NCI-H526 (cell line): Measurements from ENCODE around the gene SPAG9.
A peak's percentile ranks its signal among the peaks of the same experiment; 100 is the strongest.
"Not testable (repeated sequence)": the region's sequence is repeated elsewhere in the genome, so short reads cannot be mapped to it uniquely, and the experiment has no call there.

Experiments used
- DNase-seq, 2 experiments: peaks; one replicate each; lab custom pipeline; 2025; lab: John Stamatoyannopoulos, UW

SPAG9 gene

GRCh38 chr17:50954641-50955121 is 166.0 kb downstream of the SPAG9 start:
- no peak for DNase-seq

DNA sequence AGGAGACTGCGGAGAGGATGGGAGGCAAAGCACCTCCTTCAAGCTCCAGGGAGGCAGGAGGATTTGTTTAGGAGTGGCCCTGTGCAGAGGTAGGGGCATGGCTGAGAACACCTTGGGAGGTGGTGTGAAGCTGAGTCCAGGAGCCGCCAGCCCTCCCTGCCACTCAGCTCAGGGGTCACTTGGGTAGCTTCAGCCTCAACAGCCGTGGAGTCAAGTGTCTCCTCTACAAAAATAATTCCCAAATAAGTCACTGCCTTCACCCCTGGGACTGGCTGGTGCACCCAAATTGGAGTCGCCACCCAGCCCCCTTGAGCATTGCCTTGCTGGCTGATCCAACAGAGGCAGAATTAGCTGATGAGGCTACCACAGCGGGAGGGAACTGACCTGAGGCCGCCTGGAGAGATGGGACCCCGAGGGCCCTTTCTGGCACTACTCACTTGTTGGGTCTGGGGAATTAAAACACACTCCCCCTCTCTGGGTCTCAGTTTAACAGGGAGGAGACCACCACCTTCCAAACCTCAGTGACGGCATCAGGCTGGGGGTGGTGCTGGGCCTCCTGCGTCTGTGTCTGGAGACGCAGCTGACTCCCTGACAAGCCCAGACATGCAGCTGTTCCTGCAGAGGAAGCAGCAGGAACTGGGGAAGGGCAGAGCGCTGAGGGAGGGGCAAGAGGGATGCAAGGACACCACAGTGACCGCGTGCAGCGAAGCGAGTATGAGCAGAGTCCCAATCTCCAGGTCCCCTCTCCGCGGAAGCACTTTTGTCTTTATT is 166.7 kb downstream of the SPAG9 start:
- DNase-seq, result peak; percentile 90 to 91

DNA sequence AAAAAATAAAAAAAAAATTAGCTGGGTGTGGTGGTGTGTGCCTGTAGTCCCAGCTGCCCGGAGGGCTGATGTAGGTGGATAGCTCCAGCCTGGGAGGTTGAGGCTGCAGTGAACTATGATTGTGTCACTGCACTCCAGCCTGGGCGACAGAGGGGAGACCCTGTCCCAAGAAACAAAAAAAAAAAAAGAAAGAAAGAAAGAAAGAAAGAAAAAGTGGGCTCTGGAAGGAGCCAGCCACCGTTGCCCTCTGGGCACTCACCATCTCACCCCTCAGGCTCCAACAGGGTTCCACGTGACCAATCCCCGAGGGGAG is 167.2 kb downstream of the SPAG9 start:
- DNase-seq, result no peak

DNA sequence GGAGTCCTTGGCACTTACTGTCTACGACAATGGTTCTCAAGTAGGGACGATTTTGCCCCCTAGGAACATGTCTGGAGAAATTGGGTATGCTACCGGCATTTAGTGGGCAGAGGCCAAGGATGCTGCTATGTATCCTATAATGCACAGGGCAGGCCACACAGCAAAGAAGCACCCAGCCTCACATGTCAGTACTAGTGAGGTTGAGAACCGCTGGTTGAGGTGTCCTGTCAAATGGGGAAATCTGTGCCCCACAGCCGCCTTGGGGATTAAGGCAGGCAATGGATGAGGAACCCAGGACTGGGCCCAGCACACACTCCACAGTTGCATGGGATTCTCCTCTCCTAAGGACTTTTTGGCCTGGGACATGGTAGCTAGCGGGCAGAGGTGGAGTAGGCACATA is 167.8 kb downstream of the SPAG9 start:
- DNase-seq, result no peak

GRCh38 chr17:50952013-50952412 is 168.7 kb downstream of the SPAG9 start:
- DNase-seq, result no peak

DNA sequence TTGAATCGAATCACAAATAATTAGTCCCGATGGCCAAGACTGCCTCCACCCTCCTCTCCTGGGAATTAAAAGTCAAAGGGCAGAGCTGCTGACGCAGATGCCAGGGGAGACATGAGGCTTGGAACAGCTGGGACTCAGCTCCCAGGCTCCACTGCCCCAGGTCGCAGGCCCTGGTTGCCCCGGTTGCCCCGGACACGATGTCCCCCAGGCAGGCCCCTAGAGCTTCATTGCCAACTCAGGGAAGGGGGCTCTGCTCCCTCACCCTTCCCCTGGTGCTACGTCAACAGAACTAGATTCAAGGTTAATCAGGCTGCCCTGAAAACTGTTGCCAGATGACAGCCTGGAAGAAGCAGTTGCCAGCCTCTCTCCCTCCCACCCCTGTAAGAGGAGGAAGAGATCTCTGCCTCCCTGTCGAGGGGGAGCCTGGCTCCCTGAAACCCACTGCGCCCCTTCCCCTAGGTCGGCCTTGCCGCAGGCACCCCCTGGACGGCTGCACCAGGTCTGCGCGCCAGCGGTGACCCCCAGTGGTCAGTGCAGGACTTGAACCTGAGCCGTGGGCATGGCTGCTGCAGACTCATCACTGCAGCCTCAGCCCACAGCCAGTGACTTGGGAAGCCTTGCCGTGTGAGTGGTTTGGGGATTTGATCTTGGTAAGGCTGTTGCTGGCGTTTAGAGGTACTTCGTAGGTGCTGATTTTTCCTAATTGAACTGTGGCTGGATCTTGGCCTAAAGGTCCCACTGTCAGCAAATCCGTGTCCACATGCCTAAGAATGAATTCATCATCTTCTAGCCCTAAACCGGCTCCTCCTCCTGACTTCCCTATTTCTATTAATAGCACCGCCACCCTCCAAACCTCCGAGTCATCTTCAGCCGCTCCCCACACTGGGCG is 170.4 kb downstream of the SPAG9 start:
- DNase-seq, result peak; percentile 71 to 87

DNA sequence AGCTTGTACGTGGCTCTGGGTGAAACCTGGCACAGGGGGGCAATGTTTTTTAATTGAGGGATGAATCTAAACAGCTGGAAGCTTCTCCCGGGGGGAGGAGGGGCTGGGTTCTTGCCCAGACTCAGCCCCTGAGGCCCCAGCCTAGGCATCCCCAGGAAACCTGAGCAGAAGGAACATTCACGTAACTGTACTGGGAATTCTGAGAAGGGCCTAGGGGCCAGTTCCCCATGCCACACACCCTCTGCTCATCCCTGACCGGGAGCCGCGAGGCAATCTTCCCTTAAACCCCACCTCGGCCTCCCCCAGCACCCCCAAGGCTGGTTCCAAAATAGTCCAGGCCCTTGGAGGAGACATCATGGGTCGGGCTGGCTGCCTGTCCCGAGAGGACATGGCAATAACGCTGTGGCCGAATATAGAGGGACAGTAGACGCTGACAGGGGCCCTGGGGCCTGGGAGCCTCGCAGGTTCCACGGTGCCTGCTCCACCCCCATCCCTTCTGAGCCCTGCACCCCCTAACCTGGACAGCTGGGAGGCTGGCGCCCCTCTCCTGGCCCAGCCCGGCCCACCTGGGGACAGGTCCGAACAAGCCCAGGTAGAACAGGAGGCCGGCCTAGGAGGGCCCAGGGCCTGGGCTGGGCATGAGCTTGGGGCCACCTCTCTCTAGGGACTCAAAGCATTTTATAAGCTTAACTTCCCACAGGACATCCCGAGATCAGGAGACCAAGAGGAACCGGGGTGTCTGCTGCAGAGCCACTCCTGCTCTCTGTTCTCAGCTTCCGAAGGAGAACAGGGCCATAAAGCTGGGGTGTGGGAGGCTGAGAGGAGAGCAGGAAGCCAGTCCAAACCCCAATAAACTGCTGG is 171.3 kb downstream of the SPAG9 start:
- DNase-seq, result peak in 1 of 2 experiments; percentile 57

GRCh38 chr17:50948711-50949110 is 172.0 kb downstream of the SPAG9 start:
- no peak for DNase-seq

GRCh38 chr17:50947782-50948543 is 172.7 kb downstream of the SPAG9 start:
- DNase-seq, result peak in 1 of 2 experiments; percentile 53

DNA sequence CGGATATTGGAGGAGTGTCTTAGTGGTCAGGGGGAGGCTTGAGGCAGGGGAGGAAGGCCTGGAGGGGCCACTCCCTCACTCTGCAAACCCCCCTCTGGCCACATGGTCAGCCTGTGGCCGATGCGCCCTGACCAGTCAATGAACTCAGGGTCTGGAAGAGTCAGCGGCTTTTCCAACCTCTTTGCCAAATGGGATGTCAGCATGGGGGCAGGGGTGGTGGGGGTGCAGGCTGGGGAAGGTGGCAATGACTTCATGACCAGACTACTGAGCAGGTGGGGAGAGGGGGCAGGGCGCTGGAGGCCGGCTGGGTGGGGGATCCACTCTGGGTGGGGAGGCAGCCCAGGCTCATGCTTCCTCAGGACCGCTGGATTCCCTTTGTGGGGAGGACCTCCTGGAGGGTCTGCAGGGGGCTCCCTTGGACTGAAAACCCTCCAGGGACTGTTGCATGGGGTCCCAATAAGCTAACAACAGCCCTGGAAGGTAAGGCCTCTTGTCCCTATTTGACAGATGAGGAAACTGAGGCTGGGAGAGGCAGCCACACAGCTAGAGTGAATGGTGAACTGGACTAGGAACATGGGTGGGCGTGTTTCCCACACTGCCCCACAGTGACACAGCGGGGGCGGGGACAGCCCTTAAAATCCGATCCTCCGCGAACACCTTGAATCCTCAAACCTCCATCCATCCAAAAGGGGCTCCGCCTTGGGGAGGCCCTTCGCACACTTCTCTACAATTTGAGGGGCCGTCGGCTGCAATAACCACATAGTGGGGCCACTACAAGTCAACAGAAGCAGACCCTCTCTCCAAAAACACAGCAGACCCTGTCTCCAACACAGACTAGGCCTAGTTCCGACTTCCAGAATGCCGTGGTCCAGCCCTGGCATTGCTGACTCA is 173.5 kb downstream of the SPAG9 start:
- no peak for DNase-seq

GRCh38 chr17:50946223-50946890 is 174.3 kb downstream of the SPAG9 start:
- no peak for DNase-seq

DNA sequence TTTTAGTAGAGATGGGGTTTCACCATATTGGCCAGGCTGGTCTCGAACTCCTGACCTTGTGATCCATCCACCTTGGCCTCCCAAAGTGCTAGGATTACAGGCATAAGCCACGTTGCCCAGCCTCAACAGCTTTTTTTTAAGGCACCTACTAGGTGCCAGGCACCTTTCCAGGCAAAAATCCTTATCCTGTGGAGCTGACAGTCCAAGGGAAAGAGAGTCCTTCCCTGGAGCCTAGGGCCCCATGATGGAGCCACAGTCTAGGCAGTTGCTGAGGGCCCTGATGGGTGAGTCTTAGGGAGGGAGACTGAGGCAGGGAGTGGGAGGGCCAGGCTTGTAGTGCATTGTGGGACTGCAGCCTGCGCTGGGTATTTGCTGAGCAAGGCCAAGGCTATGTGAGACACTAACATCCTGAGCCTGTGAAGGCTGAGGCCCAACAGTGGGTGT is 174.9 kb downstream of the SPAG9 start:
- DNase-seq, result no peak

DNA sequence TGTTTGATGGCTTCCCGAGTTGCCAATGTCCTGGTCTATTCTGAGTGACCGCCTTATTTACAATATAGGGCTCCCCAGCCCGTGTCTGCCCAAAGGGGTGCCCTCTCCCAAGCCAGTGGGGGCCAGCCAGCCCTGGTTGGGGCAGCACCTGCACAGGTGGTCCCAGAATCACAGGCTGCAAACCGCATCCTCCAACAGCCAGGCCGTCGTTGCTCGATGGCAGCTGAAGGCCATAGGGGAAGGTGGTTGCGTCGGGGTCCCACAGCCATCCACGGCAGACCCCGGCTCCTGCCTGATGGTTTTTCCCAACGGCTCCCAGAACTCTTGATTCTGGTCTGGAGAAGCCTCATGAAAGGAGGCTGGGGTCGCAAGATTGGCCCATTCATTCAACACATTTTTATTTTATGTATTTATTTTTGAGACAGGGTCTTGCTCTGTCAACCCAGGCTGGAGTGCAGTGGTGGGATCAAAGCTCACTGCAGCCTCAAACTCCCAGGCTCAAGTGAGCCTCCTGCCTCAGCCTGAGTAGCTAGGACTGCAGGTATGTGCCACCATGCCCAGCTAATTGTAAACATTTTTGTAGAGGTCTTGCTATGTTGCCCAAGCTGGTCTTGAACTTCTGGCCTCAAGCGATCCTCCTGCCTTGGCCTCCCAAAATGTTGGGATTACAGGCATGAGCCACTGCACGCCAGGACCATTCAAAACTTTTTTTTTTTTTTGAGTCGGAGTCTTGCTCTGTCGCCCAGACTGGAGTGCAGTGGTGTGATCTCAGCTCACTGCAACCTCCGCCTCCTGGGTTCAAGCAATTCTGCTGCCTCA is 175.6 kb downstream of the SPAG9 start:
- DNase-seq, result no peak

DNA sequence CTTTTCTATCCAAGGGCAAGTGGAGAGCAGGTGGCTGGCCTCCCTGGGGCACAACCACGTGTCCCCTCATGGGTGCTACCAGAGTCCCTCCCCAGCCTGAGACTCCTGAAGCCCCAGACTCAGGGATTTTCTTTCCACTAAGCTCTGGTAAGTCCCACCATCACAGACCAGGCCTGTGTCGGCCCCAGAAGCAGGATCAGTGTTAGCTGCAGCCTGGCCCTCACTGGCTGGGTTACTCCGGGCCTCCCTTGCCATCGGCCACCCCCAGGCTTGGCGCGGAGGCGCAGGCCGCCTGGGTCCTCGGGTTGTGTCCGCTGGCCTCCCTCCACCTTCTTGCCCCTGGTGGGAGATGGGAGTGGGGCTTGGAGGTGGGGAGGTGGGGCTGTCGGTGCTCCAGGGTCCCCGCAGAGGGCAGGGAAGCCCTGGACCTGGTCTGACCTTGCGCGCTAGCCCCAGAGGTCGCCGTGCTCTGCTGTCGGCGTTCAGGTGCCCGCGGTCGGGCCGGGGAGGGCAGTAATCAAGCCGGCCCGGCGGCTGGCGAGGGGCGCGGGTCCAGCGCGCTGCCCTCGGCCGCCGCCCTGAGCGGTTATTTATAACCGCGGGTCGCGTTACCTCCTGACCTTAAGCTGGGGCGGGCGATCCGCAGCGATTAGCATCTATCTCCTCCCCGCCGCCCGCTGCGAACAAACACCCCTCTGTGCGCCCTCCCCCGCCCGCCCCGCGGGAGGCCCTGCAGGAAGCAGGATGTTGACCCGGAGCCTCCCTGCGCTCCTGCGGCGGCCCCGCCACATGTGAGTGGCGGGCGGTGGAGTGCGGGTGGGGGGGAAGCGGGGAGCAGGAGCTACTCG is 176.4 kb downstream of the SPAG9 start:
- DNase-seq, result peak; percentile 84 to 96

DNA sequence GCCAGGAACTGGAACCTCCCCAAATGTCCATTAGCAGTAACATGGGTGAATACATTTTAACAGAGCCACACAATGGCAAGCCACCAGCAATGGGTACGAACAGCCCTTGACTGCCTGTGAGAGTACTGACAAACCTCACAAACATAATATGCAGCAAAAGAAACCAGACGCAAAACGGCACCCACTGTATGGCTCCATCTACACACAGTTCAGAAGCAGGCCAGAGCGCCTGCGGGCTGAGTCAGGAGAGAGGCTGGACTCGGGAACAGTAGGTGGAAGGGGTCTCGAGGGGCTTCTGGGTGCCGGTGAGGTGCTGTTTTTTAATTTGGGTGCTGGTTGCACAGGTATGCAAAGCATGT is 177.1 kb downstream of the SPAG9 start:
- DNase-seq, result peak; percentile 71 to 89

DNA sequence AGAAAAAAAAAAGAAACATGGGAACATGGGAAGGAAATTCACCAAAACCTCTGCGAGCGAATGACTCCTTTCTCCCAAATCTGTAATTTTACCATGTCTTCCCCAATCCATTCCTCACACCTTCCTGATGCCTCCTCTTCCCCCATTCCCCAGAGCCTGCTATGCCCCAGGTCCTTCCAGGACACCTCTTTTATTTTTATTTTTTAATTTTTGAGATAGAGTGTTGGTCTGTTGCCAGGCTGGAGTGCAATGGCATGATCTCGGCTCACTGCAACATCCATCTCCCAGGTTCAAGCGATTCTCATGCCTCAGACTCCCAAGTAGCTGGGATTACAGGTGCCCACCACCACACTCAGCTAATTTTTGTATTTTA is 179.0 kb downstream of the SPAG9 start:
- DNase-seq, result not testable (repeated sequence)

DNA sequence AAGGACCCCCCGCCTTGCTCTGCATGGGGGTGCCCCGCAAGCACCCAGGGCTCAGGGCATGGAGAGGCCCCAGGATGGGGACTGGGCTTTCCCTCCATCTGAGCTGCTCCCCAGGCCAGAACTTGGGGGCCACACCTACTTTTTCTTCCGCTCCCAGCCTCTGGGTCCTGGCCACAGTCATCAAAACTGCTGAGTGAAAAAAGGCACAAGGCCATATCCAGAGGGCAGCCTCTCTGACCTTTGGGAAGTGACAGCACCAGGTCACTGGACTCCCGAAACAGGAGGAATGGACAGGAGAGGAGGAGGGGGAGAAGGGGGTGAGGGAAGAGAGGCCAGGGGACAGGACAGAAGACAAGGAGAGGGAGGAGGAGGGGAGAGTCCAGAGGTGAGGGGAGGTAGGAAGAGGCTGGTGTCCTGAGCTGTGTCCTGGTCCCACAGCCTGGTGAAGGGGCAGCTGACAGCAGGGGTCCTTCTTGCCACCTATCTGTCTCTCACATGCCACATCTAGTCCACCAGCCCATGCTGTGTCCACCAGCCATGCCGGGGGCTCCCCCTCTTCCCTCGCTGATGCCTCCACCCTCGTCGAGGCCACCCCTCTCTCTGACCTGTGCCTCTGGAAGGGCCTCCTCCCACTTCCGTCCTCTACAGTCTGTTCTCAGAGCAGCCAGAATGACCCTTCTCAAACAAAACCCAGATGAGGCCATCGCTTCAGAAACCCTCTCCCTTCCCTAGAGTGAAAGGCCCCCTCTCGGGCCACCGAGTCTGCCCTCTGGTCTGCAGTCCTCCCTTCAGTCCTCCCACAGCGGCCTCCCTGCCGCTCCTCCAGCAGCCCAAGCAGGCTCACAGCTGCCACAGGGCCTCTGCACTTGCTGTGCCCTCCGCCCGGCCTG is 180.6 kb downstream of the SPAG9 start:
- DNase-seq, result no peak
